GM23338 (cell line): ENCODE results near the gene AOPEP. TPM values are rescaled to one million over a fixed set of nuclear protein-coding genes. Genes with fewer than 3 reads are reported as not detected.

Experiments used
- ATAC-seq: fragments of 200-7000 bp; cut with Tn5 transposase; 3 replicates; pipeline ENCODE4 v1.9.1; 2020
- DNase-seq: peaks from one replicate; pipeline ENCODE4 v3.0.0-alpha.2; 2015; ENCODE audit warnings: low spot score
- H2AFZ ChIP-seq: fragments of 200-600 bp; sonication (generic); 2 replicates; pipeline ENCODE4 v1.8.0; 2016; ENCODE audit warnings: antibody characterized with exemption, mild to moderate bottlenecking, moderate library complexity
- H3F3A ChIP-seq: fragments of 200-600 bp; sonication (generic); replicated peaks from 2 replicates; pipeline ENCODE4 v1.8.0; 2017; ENCODE audit warnings: antibody characterized with exemption, mixed run types, low read depth
- H3K27ac ChIP-seq: fragments of 200-600 bp; sonication (generic); 2 replicates; pipeline ENCODE4 v1.6.1; 2016; ENCODE audit warnings: low read depth
- H3K27me3 ChIP-seq: fragments of 200-600 bp; sonication (generic); 2 replicates; pipeline ENCODE4 v1.8.0; 2016; ENCODE audit warnings: mild to moderate bottlenecking, mixed run types, moderate library complexity; ENCODE audit not compliant: insufficient read depth
- H3K36me3 ChIP-seq: fragments of 200-600 bp; sonication (generic); 2 replicates; pipeline ENCODE4 v1.8.0; 2016; ENCODE audit warnings: mild to moderate bottlenecking; ENCODE audit not compliant: insufficient read depth
- H3K4me1 ChIP-seq: fragments of 200-600 bp; sonication (generic); 2 replicates; pipeline ENCODE4 v1.8.0; 2016; ENCODE audit warnings: mild to moderate bottlenecking, moderate library complexity; ENCODE audit not compliant: insufficient read depth
- H3K4me2 ChIP-seq: fragments of 200-600 bp; sonication (generic); 2 replicates; pipeline ENCODE4 v1.7.1; 2017; ENCODE audit warnings: mixed run types
- H3K4me3 ChIP-seq: fragments of 200-600 bp; sonication (generic); 2 replicates; pipeline ENCODE4 v1.6.1; 2016; ENCODE audit warnings: mixed run types
- H3K79me2 ChIP-seq: fragments of 200-600 bp; sonication (generic); replicated peaks from 2 replicates; pipeline ENCODE4 v1.8.0; 2017; ENCODE audit warnings: mild to moderate bottlenecking; ENCODE audit not compliant: insufficient read depth
- H3K9me2 ChIP-seq: fragments of 200-600 bp; sonication (generic); 2 replicates; pipeline ENCODE4 v1.8.0; 2017; ENCODE audit not compliant: insufficient read depth
- H4K20me1 ChIP-seq: fragments of 200-600 bp; sonication (generic); replicated peaks from 2 replicates; pipeline ENCODE4 v1.8.0; 2017; ENCODE audit warnings: mild to moderate bottlenecking; ENCODE audit not compliant: insufficient read depth
- H3K27ac Mint-ChIP-seq: 2 replicates; pipeline ENCODE4 v1.8.0; 2020; ENCODE audit warnings: inconsistent platforms, mild to moderate bottlenecking, moderate library complexity, mixed read lengths
- H3K27me3 Mint-ChIP-seq: 3 replicates; pipeline ENCODE4 v1.8.0; 2022; ENCODE audit warnings: low read depth, mild to moderate bottlenecking, moderate library complexity, mixed read lengths, inconsistent platforms; ENCODE audit not compliant: insufficient read depth, poor library complexity
- H3K36me3 Mint-ChIP-seq: 3 replicates; pipeline ENCODE4 v1.8.0; 2021; ENCODE audit warnings: low read depth, mild to moderate bottlenecking, inconsistent platforms, moderate library complexity, mixed read lengths
- H3K4me1 Mint-ChIP-seq: 3 replicates; pipeline ENCODE4 v1.8.0; 2020; ENCODE audit warnings: mild to moderate bottlenecking, inconsistent platforms, mixed read lengths
- H3K4me3 Mint-ChIP-seq: 3 replicates; pipeline ENCODE4 v1.8.0; 2021; ENCODE audit warnings: moderate library complexity, mild to moderate bottlenecking, inconsistent platforms, mixed read lengths
- H3K9me3 Mint-ChIP-seq: 3 replicates; pipeline ENCODE4 v1.8.0; 2020; ENCODE audit warnings: moderate library complexity, mild to moderate bottlenecking, inconsistent platforms, mixed read lengths
- EZH2 ChIP-seq: fragments of 200-600 bp; sonication (generic); IDR thresholded peaks from one replicate; pipeline ENCODE4 v1.8.0; 2017; ENCODE audit warnings: antibody characterized with exemption, mild to moderate bottlenecking, low read depth; ENCODE audit not compliant: unreplicated experiment
- EZH2phosphoT487 ChIP-seq: fragments of 200-600 bp; sonication (generic); IDR thresholded peaks from one replicate; pipeline ENCODE4 v1.8.1; 2018; ENCODE audit warnings: antibody characterized with exemption; ENCODE audit not compliant: unreplicated experiment
- JUNB ChIP-seq: IDR thresholded peaks from one replicate; pipeline ENCODE4 v1.6.1; 2016; ENCODE audit warnings: antibody characterized with exemption; ENCODE audit not compliant: unreplicated experiment
- NANOG ChIP-seq: IDR thresholded peaks from 2 replicates; pipeline ENCODE4 v1.6.1; 2016; ENCODE audit warnings: antibody characterized with exemption, borderline replicate concordance
- STAT1 ChIP-seq: IDR thresholded peaks from one replicate; pipeline ENCODE4 v1.6.1; 2016; ENCODE audit warnings: antibody characterized with exemption; ENCODE audit not compliant: unreplicated experiment
- ZNF114 ChIP-seq: fragments of 250-450 bp; sonication (Bioruptor Pico); IDR thresholded peaks from 2 replicates; pipeline ENCODE4 v1.5.0; 2020; ENCODE audit warnings: mild to moderate bottlenecking, moderate library complexity
- polyA plus RNA-seq: library from polyadenylated mRNA; unstranded; fragments of >200 nt; fragmentation: Nextera tagmentation; extraction: Ambion mirVana; gene quantifications from 2 replicates; pipeline ENCODE4 v1.2.1, GENCODE V29; 2016
- total RNA-seq: library from RNA; depleted of rRNA; stranded (reverse); fragments of >200 nt; shearing (Covaris generic); gene quantifications from 2 replicates; pipeline ENCODE4 v1.2.3, GENCODE V29; 2014
- TF ChIP-seq, protein P1 (sequence below): fragments of 250-450 bp; sonication (Bioruptor Pico); IDR thresholded peaks from 2 replicates; pipeline ENCODE4 v1.5.0; 2020; ENCODE audit warnings: mild to moderate bottlenecking, moderate library complexity
- TF ChIP-seq, protein P2 (sequence below), 2 experiments: fragments of 200-600 bp in 1 of 2; sonication (generic) in 1 of 2; conservative IDR thresholded peaks; 2 replicates each; pipeline versions ENCODE4 v1.5.1 to v1.6.1; 2016 to 2017; ENCODE audit warnings: antibody characterized with exemption in 2 of 2, low read depth in 2 of 2, mild to moderate bottlenecking in 2 of 2, moderate library complexity in 1 of 2

AOPEP gene
- total and polyA plus RNA-seq, 2 experiments from 2014 or later = 7.0 to 16.5 TPM

DNA sequence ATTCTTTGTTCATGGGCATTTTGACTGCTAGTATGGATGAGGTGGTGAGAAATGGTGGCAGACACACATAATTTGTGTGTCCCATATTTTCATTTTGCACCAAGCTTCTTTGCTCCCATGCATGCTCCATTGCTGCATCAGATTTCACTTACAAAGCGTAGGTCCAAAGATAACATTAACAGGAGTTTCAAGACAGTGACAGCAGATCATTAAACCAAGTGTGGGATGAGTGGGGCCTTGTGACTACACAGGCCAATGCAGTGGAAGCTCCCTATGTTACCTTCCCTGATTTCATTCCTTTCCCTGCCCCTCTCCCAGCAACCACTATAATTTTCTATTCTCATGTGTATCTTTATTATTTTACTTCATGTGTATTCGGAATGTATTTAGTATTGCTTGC is 142.0 kb downstream of the AOPEP start (continued):
- TF ChIP-seq, protein P1, sequence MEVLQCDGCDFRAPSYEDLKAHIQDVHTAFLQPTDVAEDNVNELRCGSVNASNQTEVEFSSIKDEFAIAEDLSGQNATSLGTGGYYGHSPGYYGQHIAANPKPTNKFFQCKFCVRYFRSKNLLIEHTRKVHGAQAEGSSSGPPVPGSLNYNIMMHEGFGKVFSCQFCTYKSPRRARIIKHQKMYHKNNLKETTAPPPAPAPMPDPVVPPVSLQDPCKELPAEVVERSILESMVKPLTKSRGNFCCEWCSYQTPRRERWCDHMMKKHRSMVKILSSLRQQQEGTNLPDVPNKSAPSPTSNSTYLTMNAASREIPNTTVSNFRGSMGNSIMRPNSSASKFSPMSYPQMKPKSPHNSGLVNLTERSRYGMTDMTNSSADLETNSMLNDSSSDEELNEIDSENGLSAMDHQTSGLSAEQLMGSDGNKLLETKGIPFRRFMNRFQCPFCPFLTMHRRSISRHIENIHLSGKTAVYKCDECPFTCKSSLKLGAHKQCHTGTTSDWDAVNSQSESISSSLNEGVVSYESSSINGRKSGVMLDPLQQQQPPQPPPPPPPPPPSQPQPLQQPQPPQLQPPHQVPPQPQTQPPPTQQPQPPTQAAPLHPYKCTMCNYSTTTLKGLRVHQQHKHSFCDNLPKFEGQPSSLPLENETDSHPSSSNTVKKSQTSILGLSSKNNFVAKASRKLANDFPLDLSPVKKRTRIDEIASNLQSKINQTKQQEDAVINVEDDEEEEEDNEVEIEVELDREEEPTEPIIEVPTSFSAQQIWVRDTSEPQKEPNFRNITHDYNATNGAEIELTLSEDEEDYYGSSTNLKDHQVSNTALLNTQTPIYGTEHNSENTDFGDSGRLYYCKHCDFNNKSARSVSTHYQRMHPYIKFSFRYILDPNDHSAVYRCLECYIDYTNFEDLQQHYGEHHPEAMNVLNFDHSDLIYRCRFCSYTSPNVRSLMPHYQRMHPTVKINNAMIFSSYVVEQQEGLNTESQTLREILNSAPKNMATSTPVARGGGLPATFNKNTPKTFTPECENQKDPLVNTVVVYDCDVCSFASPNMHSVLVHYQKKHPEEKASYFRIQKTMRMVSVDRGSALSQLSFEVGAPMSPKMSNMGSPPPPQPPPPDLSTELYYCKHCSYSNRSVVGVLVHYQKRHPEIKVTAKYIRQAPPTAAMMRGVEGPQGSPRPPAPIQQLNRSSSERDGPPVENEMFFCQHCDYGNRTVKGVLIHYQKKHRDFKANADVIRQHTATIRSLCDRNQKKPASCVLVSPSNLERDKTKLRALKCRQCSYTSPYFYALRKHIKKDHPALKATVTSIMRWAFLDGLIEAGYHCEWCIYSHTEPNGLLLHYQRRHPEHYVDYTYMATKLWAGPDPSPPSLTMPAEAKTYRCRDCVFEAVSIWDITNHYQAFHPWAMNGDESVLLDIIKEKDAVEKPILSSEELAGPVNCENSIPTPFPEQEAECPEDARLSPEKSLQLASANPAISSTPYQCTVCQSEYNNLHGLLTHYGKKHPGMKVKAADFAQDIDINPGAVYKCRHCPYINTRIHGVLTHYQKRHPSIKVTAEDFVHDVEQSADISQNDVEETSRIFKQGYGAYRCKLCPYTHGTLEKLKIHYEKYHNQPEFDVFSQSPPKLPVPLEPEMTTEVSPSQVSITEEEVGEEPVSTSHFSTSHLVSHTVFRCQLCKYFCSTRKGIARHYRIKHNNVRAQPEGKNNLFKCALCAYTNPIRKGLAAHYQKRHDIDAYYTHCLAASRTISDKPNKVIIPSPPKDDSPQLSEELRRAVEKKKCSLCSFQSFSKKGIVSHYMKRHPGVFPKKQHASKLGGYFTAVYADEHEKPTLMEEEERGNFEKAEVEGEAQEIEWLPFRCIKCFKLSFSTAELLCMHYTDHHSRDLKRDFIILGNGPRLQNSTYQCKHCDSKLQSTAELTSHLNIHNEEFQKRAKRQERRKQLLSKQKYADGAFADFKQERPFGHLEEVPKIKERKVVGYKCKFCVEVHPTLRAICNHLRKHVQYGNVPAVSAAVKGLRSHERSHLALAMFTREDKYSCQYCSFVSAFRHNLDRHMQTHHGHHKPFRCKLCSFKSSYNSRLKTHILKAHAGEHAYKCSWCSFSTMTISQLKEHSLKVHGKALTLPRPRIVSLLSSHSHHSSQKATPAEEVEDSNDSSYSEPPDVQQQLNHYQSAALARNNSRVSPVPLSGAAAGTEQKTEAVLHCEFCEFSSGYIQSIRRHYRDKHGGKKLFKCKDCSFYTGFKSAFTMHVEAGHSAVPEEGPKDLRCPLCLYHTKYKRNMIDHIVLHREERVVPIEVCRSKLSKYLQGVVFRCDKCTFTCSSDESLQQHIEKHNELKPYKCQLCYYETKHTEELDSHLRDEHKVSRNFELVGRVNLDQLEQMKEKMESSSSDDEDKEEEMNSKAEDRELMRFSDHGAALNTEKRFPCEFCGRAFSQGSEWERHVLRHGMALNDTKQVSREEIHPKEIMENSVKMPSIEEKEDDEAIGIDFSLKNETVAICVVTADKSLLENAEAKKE (CRISPR knock-in tag) = no peak
- TF ChIP-seq NANOG = no peak
- TF ChIP-seq STAT1 = no peak

DNA sequence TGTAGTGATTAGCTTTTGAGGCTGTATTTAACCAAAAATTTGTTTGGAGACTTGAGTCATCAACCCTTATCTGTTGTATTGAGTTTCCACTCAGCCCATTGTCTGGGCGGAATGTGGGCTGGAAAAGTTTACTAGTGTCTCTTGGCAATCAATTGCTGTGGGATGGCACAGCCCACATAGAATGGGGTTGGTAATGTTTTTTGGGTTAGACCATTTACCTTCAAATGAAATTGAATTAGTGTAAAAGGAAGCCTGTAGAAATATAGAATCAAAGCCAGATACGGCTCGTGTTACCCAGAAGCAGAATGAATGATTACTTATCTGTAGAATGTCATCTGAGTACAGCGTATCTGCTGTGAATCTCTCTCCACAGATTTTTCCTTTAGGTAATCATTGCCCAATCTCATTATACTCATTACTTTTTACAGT is 142.9 kb downstream of the AOPEP start:
- H3K9me2 ChIP-seq = no peaks in the 10 kb centered on the region
- Mint-ChIP-seq H3K36me3 (no peaks in the 10 kb centered on the region), H3K27ac (no peak overlapping the region), H3K4me3 (no peak overlapping the region), H3K4me1 (peaks cover 21% of the 10 kb centered on the region), H3K27me3 (no peaks in the 10 kb centered on the region), H3K9me3 (no peaks in the 10 kb centered on the region)
- H3K27me3 ChIP-seq = no peaks in the 10 kb centered on the region
- no peak overlapping the region for H2AFZ ChIP-seq
- H3K4me2 ChIP-seq = no peak overlapping the region
- ATAC-seq (no peak), DNase-seq (no peak)
- no peaks in the 10 kb centered on the region for H4K20me1 ChIP-seq
- no peaks in the 10 kb centered on the region for H3F3A ChIP-seq
- no peaks in the 10 kb centered on the region for H3K36me3 ChIP-seq
- H3K79me2 ChIP-seq = no peaks in the 10 kb centered on the region
- H3K4me3 ChIP-seq = no peak overlapping the region
- peaks cover 9% of the 10 kb centered on the region; the same call in 1 of the 2 replicates for H3K4me1 ChIP-seq
- H3K27ac ChIP-seq = no peak overlapping the region
- TF ChIP-seq STAT1 (no peak), NANOG (no peak), ZNF114 (CRISPR knock-in tag) (no peak), EZH2phosphoT487 (no peak), EZH2 (no peak), JUNB (no peak)
- TF ChIP-seq, protein P2, sequence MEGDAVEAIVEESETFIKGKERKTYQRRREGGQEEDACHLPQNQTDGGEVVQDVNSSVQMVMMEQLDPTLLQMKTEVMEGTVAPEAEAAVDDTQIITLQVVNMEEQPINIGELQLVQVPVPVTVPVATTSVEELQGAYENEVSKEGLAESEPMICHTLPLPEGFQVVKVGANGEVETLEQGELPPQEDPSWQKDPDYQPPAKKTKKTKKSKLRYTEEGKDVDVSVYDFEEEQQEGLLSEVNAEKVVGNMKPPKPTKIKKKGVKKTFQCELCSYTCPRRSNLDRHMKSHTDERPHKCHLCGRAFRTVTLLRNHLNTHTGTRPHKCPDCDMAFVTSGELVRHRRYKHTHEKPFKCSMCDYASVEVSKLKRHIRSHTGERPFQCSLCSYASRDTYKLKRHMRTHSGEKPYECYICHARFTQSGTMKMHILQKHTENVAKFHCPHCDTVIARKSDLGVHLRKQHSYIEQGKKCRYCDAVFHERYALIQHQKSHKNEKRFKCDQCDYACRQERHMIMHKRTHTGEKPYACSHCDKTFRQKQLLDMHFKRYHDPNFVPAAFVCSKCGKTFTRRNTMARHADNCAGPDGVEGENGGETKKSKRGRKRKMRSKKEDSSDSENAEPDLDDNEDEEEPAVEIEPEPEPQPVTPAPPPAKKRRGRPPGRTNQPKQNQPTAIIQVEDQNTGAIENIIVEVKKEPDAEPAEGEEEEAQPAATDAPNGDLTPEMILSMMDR (conservative IDR thresholded peaks at IDR 0.05; ENCODE audit: low read depth in 2 of 2) = no peak
- TF ChIP-seq, protein P1 (CRISPR knock-in tag) = no peak
